GM19467 (cell line): Measurements from ENCODE around the gene PAPOLG.
A peak's percentile ranks its signal among the peaks of the same experiment; 100 is the strongest.

Source experiments
- ATAC-seq: cut with Tn5 transposase; IDR thresholded peaks from one replicate; pipeline ENCODE4 v1.9.1; 2021; ENCODE audit warnings: mild to moderate bottlenecking, moderate library complexity; ENCODE audit not compliant: unreplicated experiment

Gene PAPOLG

GRCh38 chr2:60756097-60757087 is at the start of gene PAPOLG:
Gene PAPOLG, plus strand, starts transcription at chr2:60756268. Its CDS starts 211 bp downstream, at chr2:60756479.
- ATAC-seq = peak; percentile 99

GRCh38 chr2:60707750-60708371 is 48.2 kb upstream of the PAPOLG start:
- ATAC-seq = no peak

- no peak for ATAC-seq
Measured at GRCh38 chr2:60708630-60709320, 47.3 kb upstream of the PAPOLG start.

- no peak for ATAC-seq
Measured at GRCh38 chr2:60710707-60711106, 45.4 kb upstream of the PAPOLG start.

- ATAC-seq = no peak
Measured at GRCh38 chr2:60715561-60715960, 40.5 kb upstream of the PAPOLG start.

GRCh38 chr2:60717691-60718090 is 38.4 kb upstream of the PAPOLG start:
- ATAC-seq = no peak

GRCh38 chr2:60719331-60719730 is 36.7 kb upstream of the PAPOLG start:
- no peak for ATAC-seq

GRCh38 chr2:60725466-60725865 is 30.6 kb upstream of the PAPOLG start:
- ATAC-seq = no peak

GRCh38 chr2:60728855-60729254 is 27.2 kb upstream of the PAPOLG start:
- ATAC-seq = no peak

GRCh38 chr2:60735496-60736250 is 20.4 kb upstream of the PAPOLG start:
- no peak for ATAC-seq

GRCh38 chr2:60738679-60739078 is 17.4 kb upstream of the PAPOLG start:
- no peak for ATAC-seq

GRCh38 chr2:60739156-60739555 is 16.9 kb upstream of the PAPOLG start:
- ATAC-seq = no peak

- ATAC-seq = no peak
Measured at GRCh38 chr2:60741576-60741975, 14.5 kb upstream of the PAPOLG start.

GRCh38 chr2:60742419-60742818 is 13.6 kb upstream of the PAPOLG start:
- no peak for ATAC-seq

GRCh38 chr2:60745330-60745729 is 10.7 kb upstream of the PAPOLG start:
- no peak for ATAC-seq

GRCh38 chr2:60745761-60746160 is 10.3 kb upstream of the PAPOLG start:
- no peak for ATAC-seq

- no peak for ATAC-seq
Measured at GRCh38 chr2:60746318-60746717, 9.8 kb upstream of the PAPOLG start.

- no peak for ATAC-seq
Measured at GRCh38 chr2:60759654-60760053, 3.6 kb downstream of the PAPOLG start.

GRCh38 chr2:60764736-60765534 is 8.9 kb downstream of the PAPOLG start:
- ATAC-seq = no peak

- no peak for ATAC-seq
Measured at GRCh38 chr2:60766283-60766682, 10.2 kb downstream of the PAPOLG start.
